DOHH2 (cell line): ENCODE measurements around the gene TOGARAM1.

ENCODE experiments used
- EZH2phosphoT487 ChIP-seq: fragments of 200-600 bp; sonication (generic); IDR thresholded peaks from 2 replicates; pipeline ENCODE4 v1.6.1; 2017; ENCODE audit warnings: borderline replicate concordance, mild to moderate bottlenecking, antibody characterized with exemption, low read length, moderate library complexity, mixed read lengths
- TF ChIP-seq, protein P1 (sequence below): fragments of 200-600 bp; sonication (generic); IDR thresholded peaks from one replicate; pipeline ENCODE4 v1.5.1; 2014; ENCODE audit warnings: antibody characterized with exemption, mild to moderate bottlenecking, low read depth, low read length; ENCODE audit not compliant: poor library complexity, severe bottlenecking

DNA sequence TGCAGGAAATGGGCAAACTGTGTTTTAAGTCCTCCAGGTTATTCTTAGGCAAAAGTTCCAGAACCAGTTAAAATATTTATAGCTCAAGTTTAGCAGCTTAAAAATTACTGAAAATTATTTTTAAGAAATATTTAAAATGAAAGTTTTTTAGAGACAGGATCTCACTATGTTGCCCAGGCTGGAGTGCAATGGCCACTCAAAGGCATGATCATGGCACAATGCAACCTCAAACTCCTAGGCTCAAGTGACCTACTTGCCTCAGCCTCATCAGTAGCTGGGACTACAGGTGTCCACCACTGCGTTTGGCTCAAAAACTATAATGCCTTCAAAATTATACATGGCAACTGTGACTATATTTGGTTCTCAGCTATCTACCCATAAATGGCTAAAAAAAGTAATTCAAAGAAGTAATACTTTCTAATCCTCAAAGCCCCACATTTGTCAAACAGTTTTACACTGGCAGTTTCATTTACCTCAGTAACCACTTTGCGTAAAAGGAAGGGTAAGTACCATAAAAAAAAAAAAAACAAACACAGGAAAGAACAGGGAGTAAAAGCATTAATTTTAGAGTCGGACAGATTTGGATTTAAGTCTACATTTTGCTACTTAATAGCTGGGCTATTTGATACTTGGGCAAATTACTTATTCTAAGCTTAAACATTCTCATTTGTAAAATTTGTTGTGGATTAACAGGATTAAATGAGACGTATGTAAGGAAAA, 9.4 kb upstream of the TOGARAM1 start:
- TF ChIP-seq, protein P1, sequence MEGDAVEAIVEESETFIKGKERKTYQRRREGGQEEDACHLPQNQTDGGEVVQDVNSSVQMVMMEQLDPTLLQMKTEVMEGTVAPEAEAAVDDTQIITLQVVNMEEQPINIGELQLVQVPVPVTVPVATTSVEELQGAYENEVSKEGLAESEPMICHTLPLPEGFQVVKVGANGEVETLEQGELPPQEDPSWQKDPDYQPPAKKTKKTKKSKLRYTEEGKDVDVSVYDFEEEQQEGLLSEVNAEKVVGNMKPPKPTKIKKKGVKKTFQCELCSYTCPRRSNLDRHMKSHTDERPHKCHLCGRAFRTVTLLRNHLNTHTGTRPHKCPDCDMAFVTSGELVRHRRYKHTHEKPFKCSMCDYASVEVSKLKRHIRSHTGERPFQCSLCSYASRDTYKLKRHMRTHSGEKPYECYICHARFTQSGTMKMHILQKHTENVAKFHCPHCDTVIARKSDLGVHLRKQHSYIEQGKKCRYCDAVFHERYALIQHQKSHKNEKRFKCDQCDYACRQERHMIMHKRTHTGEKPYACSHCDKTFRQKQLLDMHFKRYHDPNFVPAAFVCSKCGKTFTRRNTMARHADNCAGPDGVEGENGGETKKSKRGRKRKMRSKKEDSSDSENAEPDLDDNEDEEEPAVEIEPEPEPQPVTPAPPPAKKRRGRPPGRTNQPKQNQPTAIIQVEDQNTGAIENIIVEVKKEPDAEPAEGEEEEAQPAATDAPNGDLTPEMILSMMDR: no peak
- no peak for TF ChIP-seq EZH2phosphoT487
